GM19043 (cell line): ENCODE measurements around the gene IL19.

Source experiments
- ATAC-seq: cut with Tn5 transposase; IDR thresholded peaks from one replicate; pipeline ENCODE4 v1.9.1; 2021; ENCODE audit warnings: low read depth; ENCODE audit not compliant: unreplicated experiment

The IL19 gene

GRCh38 chr1:206797534-206798383 lies 27.2 kb downstream of the IL19 start:
- ATAC-seq: no peak

GRCh38 chr1:206798384-206798996 lies 27.9 kb downstream of the IL19 start:
- ATAC-seq: no peak

- ATAC-seq: no peak
Observed at GRCh38 chr1:206799311-206799710, 28.7 kb downstream of the IL19 start.

GRCh38 chr1:206800411-206800810 lies 29.8 kb downstream of the IL19 start:
- ATAC-seq: no peak

GRCh38 chr1:206800891-206801290 lies 30.3 kb downstream of the IL19 start:
- ATAC-seq: no peak

GRCh38 chr1:206801467-206801866 lies 30.9 kb downstream of the IL19 start:
- no peak for ATAC-seq

- no peak for ATAC-seq
Observed at GRCh38 chr1:206802401-206802800, 31.8 kb downstream of the IL19 start.

- peak; percentile 99 for ATAC-seq
Observed at GRCh38 chr1:206803221-206803730, 32.7 kb downstream of the IL19 start.

GRCh38 chr1:206804156-206804737 lies 33.7 kb downstream of the IL19 start:
- no peak for ATAC-seq

GRCh38 chr1:206805357-206805756 lies 34.8 kb downstream of the IL19 start:
- no peak for ATAC-seq

- ATAC-seq: peak; percentile 63
Observed at GRCh38 chr1:206808615-206809014, 38.0 kb downstream of the IL19 start.

GRCh38 chr1:206809504-206810084 lies 39.0 kb downstream of the IL19 start:
- no peak for ATAC-seq

GRCh38 chr1:206812471-206812870 lies 41.9 kb downstream of the IL19 start:
- ATAC-seq: no peak

- no peak for ATAC-seq
Observed at GRCh38 chr1:206814716-206815341, 44.3 kb downstream of the IL19 start.

- ATAC-seq: peak; percentile 72
Observed at GRCh38 chr1:206816390-206817287, 46.1 kb downstream of the IL19 start.

GRCh38 chr1:206821493-206821892 lies 50.9 kb downstream of the IL19 start:
- ATAC-seq: no peak

- ATAC-seq: no peak
Observed at GRCh38 chr1:206823727-206824126, 53.2 kb downstream of the IL19 start.

- no peak for ATAC-seq
Observed at GRCh38 chr1:206824331-206824730, 53.8 kb downstream of the IL19 start.

- ATAC-seq: no peak
Observed at GRCh38 chr1:206826394-206826793, 55.8 kb downstream of the IL19 start.

- ATAC-seq: no peak
Observed at GRCh38 chr1:206828061-206828460, 57.5 kb downstream of the IL19 start.
